ENCODE results near the gene VAT1. TPM values are rescaled to one million over a fixed set of nuclear protein-coding genes. Genes with fewer than 3 reads are reported as not detected.
"Not testable (repeated sequence)": the region's sequence is repeated elsewhere in the genome, so short reads cannot be mapped to it uniquely, and the experiment has no call there.

VAT1 gene
- total and polyA plus RNA-seq, 2 of the 13 experiments (the other 11 are each of a cell fraction or from before 2014, with no cell fraction given) = 143 to 205 TPM

GRCh38 chr17:43056051-43056450 is 33.9 kb upstream of the VAT1 start:
- Histone ChIP-seq H4K20me1 (ENCODE audit: insufficient read depth, low read length) (no peaks in the 10 kb centered on the region), H3K27ac (ENCODE audit: extremely low read length, insufficient read depth, low read length) (no peak overlapping the region), H3K9me3 (ENCODE audit: low read length) (no peaks in the 10 kb centered on the region), H3K4me3 (replicated peaks in 1 of 3; ENCODE audit: insufficient read depth in 1 of 3, low read depth in 2 of 3, low read length in 3 of 3) (no peak overlapping the region), H3K4me2 (ENCODE audit: low read depth, low read length) (no peak overlapping the region), H3K36me3 (replicated peaks in 1 of 2; ENCODE audit: control insufficient read depth in 1 of 2, insufficient read depth in 2 of 2, low read length in 2 of 2) (peaks cover 17 to 35% of the 10 kb centered on the region in 2 experiments), H3K27me3 (ENCODE audit: control insufficient read depth in 1 of 2, insufficient read depth in 2 of 2, low read length in 2 of 2) (no peaks in the 10 kb centered on the region), H2AFZ (ENCODE audit: low read length) (no peak overlapping the region), H3K4me1 (ENCODE audit: insufficient read depth, low read length) (no peaks in the 10 kb centered on the region), H3K79me2 (ENCODE audit: insufficient read depth, low read length) (no peaks in the 10 kb centered on the region), H3K9ac (ENCODE audit: insufficient read depth, low read depth, low read length) (no peak overlapping the region)
- no peak for DNase-seq (ENCODE audit: low spot score)
- TF ChIP-seq AFF4 (CRISPR knock-in tag; IDR thresholded peaks at IDR 0.05) = no peak
- no peak for TF ChIP-seq ZNF354B (CRISPR knock-in tag; IDR thresholded peaks at IDR 0.05)
- TF ChIP-seq GZF1 (CRISPR knock-in tag; IDR thresholded peaks at IDR 0.05) = no peak
- TF ChIP-seq ZNF770 (CRISPR knock-in tag; IDR thresholded peaks at IDR 0.05) = no peak
- no peak for TF ChIP-seq ZNF138 (CRISPR knock-in tag; IDR thresholded peaks at IDR 0.05; ENCODE audit: low read depth)
- TF ChIP-seq ZNF362 (CRISPR knock-in tag; IDR thresholded peaks at IDR 0.05; ENCODE audit: borderline replicate concordance) = no peak
- TF ChIP-seq SIN3A (IDR thresholded peaks at IDR 0.05; ENCODE audit: borderline replicate concordance, low read depth, low read length) = no peak
- TF ChIP-seq MIER3 (CRISPR knock-in tag; IDR thresholded peaks at IDR 0.05; ENCODE audit: borderline replicate concordance) = no peak
- no peak for ATAC-seq
- CTCF ChIA-PET (ENCODE audit: low intra/inter-chr PET ratio, low total read pairs) = no interaction called here
- POLR2A ChIA-PET = interaction anchor here (0.6 to 1.1 kb wide), 2 partner anchors 10 to 34 kb away, joined by 3 read pairs; partner anchors contain the start of gene VAT1
- in situ Hi-C loops (cut with HindIII; ENCODE audit: extremely low pct_ligation_motif_present, low pct_unique_long_range_greater_than_20kb) = no loop called here
- no TSS peak for BruUV-seq (replicated peaks)
- intact Hi-C loops (cut with micrococcal nuclease; ENCODE audit: unreplicated experiment) = no loop called here
- 95% methylated on average over 7 of the region's 7 CpGs for WGBS (ENCODE audit: low lambda C conversion rate)
- FAIRE-seq = no peak

GRCh38 chr17:43053008-43053407 is 30.8 kb upstream of the VAT1 start:
- H4K20me1 ChIP-seq (ENCODE audit: insufficient read depth, low read length); H3K4me1 ChIP-seq (ENCODE audit: insufficient read depth, low read length); H3K79me2 ChIP-seq (ENCODE audit: insufficient read depth, low read length); H2AFZ ChIP-seq (ENCODE audit: low read length); POLR2A ChIA-PET; BruUV-seq (replicated peaks); ATAC-seq; CTCF ChIA-PET (ENCODE audit: low intra/inter-chr PET ratio, low total read pairs); DNase-seq (ENCODE audit: low spot score); FAIRE-seq; H3K9ac ChIP-seq (ENCODE audit: insufficient read depth, low read depth, low read length); H3K4me3 ChIP-seq (replicated peaks in 1 of 3; ENCODE audit: insufficient read depth in 1 of 3, low read depth in 2 of 3, low read length in 3 of 3); H3K27me3 ChIP-seq (ENCODE audit: control insufficient read depth in 1 of 2, insufficient read depth in 2 of 2, low read length in 2 of 2); intact Hi-C loops (cut with micrococcal nuclease; ENCODE audit: unreplicated experiment); in situ Hi-C loops (cut with HindIII; ENCODE audit: extremely low pct_ligation_motif_present, low pct_unique_long_range_greater_than_20kb); H3K9me3 ChIP-seq (ENCODE audit: low read length); H3K27ac ChIP-seq (ENCODE audit: extremely low read length, insufficient read depth, low read length); H3K4me2 ChIP-seq (ENCODE audit: low read depth, low read length): not testable (repeated sequence)
- H3K36me3 ChIP-seq (replicated peaks in 1 of 2; ENCODE audit: control insufficient read depth in 1 of 2, insufficient read depth in 2 of 2, low read length in 2 of 2) = peaks cover 20 to 36% of the 10 kb centered on the region in 2 experiments
- 98% methylated on average over 7 of the region's 7 CpGs for WGBS (ENCODE audit: low lambda C conversion rate)
